H9 (cell line): ENCODE measurements around the gene FLOT2. TPM values are rescaled to one million over a fixed set of nuclear protein-coding genes. Genes with fewer than 3 reads are reported as not detected.

Source experiments
- DNase-seq: peaks from one replicate; pipeline ENCODE4 v3.0.0-alpha.2; 2017
- H2AFZ ChIP-seq: one replicate; pipeline ENCODE4 v1.6.1; 2013; ENCODE audit warnings: mild to moderate bottlenecking, low read length, control low read depth, moderate library complexity
- H2AK5ac ChIP-seq: 2 replicates; pipeline ENCODE4 v1.6.1; 2013; ENCODE audit warnings: low read length, control low read depth, mixed read lengths; ENCODE audit not compliant: insufficient read length
- H2BK120ac ChIP-seq: one replicate; pipeline ENCODE4 v1.6.1; 2013; ENCODE audit warnings: low read depth, mild to moderate bottlenecking, low read length, control low read depth, inconsistent platforms; ENCODE audit not compliant: poor library complexity, severe bottlenecking
- H2BK12ac ChIP-seq: 2 replicates; pipeline ENCODE4 v1.6.1; 2013; ENCODE audit warnings: low read length, control low read depth, mixed read lengths, low read depth; ENCODE audit not compliant: insufficient read length
- H2BK15ac ChIP-seq: 2 replicates; pipeline ENCODE4 v1.6.1; 2013; ENCODE audit warnings: low read depth, low read length, control low read depth
- H2BK20ac ChIP-seq: one replicate; pipeline ENCODE4 v1.6.1; 2013; ENCODE audit warnings: low read depth, mild to moderate bottlenecking, low read length, control low read depth, inconsistent platforms; ENCODE audit not compliant: poor library complexity, severe bottlenecking
- H2BK5ac ChIP-seq: 2 replicates; pipeline ENCODE4 v1.6.1; 2013; ENCODE audit warnings: low read length, control low read depth, mixed read lengths; ENCODE audit not compliant: insufficient read length
- H3K14ac ChIP-seq: 2 replicates; pipeline ENCODE4 v1.6.1; 2013; ENCODE audit warnings: low read length, control low read depth; ENCODE audit not compliant: insufficient read depth
- H3K18ac ChIP-seq: 2 replicates; pipeline ENCODE4 v1.6.1; 2013; ENCODE audit warnings: low read depth, mild to moderate bottlenecking, mixed read lengths, low read length, control low read depth; ENCODE audit not compliant: insufficient read length
- H3K23ac ChIP-seq: 2 replicates; pipeline ENCODE4 v1.6.1; 2013; ENCODE audit warnings: low read length, control low read depth, mixed read lengths, low read depth; ENCODE audit not compliant: insufficient read length
- H3K23me2 ChIP-seq: 2 replicates; pipeline ENCODE4 v1.6.1; 2013; ENCODE audit warnings: low read depth, mild to moderate bottlenecking, mixed read lengths, low read length, control low read depth; ENCODE audit not compliant: insufficient read length, poor library complexity, severe bottlenecking
- H3K27ac ChIP-seq: 2 replicates; pipeline ENCODE4 v1.5.1; 2013; ENCODE audit warnings: low read length, control low read depth, mixed read lengths, low read depth; ENCODE audit not compliant: insufficient read length
- H3K27me3 ChIP-seq: 2 replicates; pipeline ENCODE4 v1.6.1; 2013; ENCODE audit warnings: low read length, control low read depth, inconsistent platforms; ENCODE audit not compliant: insufficient read depth
- H3K4ac ChIP-seq: 2 replicates; pipeline ENCODE4 v1.6.1; 2013; ENCODE audit warnings: low read depth, mild to moderate bottlenecking, control low read depth, inconsistent platforms, low read length, moderate library complexity
- H3K4me1 ChIP-seq: 2 replicates; pipeline ENCODE4 v1.6.1; 2013; ENCODE audit warnings: low read length, control low read depth, inconsistent platforms; ENCODE audit not compliant: insufficient read depth
- H3K4me2 ChIP-seq: 2 replicates; pipeline ENCODE4 v1.6.1; 2013; ENCODE audit warnings: low read length, control low read depth, mixed read lengths; ENCODE audit not compliant: insufficient read length, insufficient read depth
- H3K56ac ChIP-seq: 2 replicates; pipeline ENCODE4 v1.6.1; 2013; ENCODE audit warnings: low read depth, mild to moderate bottlenecking, mixed read lengths, low read length, control low read depth; ENCODE audit not compliant: insufficient read length
- H3K79me1 ChIP-seq: 2 replicates; pipeline ENCODE4 v1.6.1; 2013; ENCODE audit warnings: low read depth, mild to moderate bottlenecking, moderate library complexity, low read length, control low read depth, inconsistent platforms; ENCODE audit not compliant: insufficient read depth, poor library complexity, severe bottlenecking
- H3K79me2 ChIP-seq: 2 replicates; pipeline ENCODE4 v1.6.1; 2013; ENCODE audit warnings: low read length, control low read depth, inconsistent platforms; ENCODE audit not compliant: insufficient read depth
- H3K9ac ChIP-seq: 2 replicates; pipeline ENCODE4 v1.6.1; 2013; ENCODE audit warnings: low read length, control low read depth, mixed read lengths; ENCODE audit not compliant: insufficient read length; ENCODE audit errors: extremely low read depth
- H3K9me3 ChIP-seq: one replicate; pipeline ENCODE4 v1.6.1; 2013; ENCODE audit warnings: low read depth, low read length, inconsistent platforms; ENCODE audit not compliant: control insufficient read depth
- H3T11ph ChIP-seq: one replicate; pipeline ENCODE4 v1.6.1; 2013; ENCODE audit warnings: mild to moderate bottlenecking, low read length, control low read depth, inconsistent platforms
- H4K20me1 ChIP-seq: one replicate; pipeline ENCODE4 v1.6.1; 2013; ENCODE audit not compliant: control insufficient read depth, insufficient read length, insufficient read depth
- H4K5ac ChIP-seq: 2 replicates; pipeline ENCODE4 v1.6.1; 2013; ENCODE audit warnings: low read depth, mild to moderate bottlenecking, mixed read lengths, low read length, control low read depth; ENCODE audit not compliant: insufficient read length
- H4K8ac ChIP-seq: replicated peaks from 2 replicates; pipeline ENCODE4 v1.6.1; 2013; ENCODE audit warnings: low read length, control low read depth, mixed read lengths, low read depth; ENCODE audit not compliant: insufficient read length
- H4K91ac ChIP-seq: 2 replicates; pipeline ENCODE4 v1.6.1; 2013; ENCODE audit warnings: low read depth, mild to moderate bottlenecking, moderate library complexity, mixed read lengths, low read length, control low read depth; ENCODE audit not compliant: insufficient read length
- H3K27ac Mint-ChIP-seq, 3 experiments: 2 replicates in 2 of 3; 3 replicates in 1 of 3; pipeline ENCODE4 v1.8.0; 2020 to 2021; ENCODE audit warnings: mixed read lengths in 3 of 3, mild to moderate bottlenecking in 1 of 3, moderate library complexity in 1 of 3
- H3K27me3 Mint-ChIP-seq: 2 replicates; pipeline ENCODE4 v1.8.0; 2021; ENCODE audit warnings: low read depth, mild to moderate bottlenecking, moderate library complexity, mixed read lengths
- H3K36me3 Mint-ChIP-seq, 3 experiments: 2 replicates in 2 of 3; 3 replicates in 1 of 3; pipeline ENCODE4 v1.8.0; 2020 to 2021; ENCODE audit warnings: low read depth in 3 of 3, mixed read lengths in 3 of 3; ENCODE audit not compliant: insufficient read depth in 1 of 3
- H3K4me1 Mint-ChIP-seq, 2 experiments: 2 replicates each; pipeline ENCODE4 v1.8.0; 2020; ENCODE audit warnings: mixed read lengths in 2 of 2
- H3K4me3 Mint-ChIP-seq, 2 experiments: 2 replicates in 1 of 2; 3 replicates in 1 of 2; pipeline ENCODE4 v1.8.0; 2020 to 2021; ENCODE audit warnings: mild to moderate bottlenecking in 2 of 2, mixed read lengths in 2 of 2, moderate library complexity in 1 of 2
- H3K9me3 Mint-ChIP-seq, 2 experiments: 2 replicates in 1 of 2; 3 replicates in 1 of 2; pipeline ENCODE4 v1.8.0; 2020; ENCODE audit warnings: mild to moderate bottlenecking in 2 of 2, mixed read lengths in 2 of 2, moderate library complexity in 1 of 2
- CTCF ChIP-seq: fragments of 200-600 bp; sonication (generic); conservative IDR thresholded peaks from 3 replicates; pipeline ENCODE4 v1.8.0; 2021; ENCODE audit warnings: antibody characterized with exemption, mild to moderate bottlenecking
- WGBS: extraction: QIAGEN DNeasy Blood & Tissue Kit; methylation state at CpG from one replicate; pipeline ENCODE4 v1.1.7; 2013; ENCODE audit warnings: missing lambda C conversion rate, low lambda C conversion rate, mixed read lengths; ENCODE audit not compliant: insufficient read length; ENCODE audit errors: extremely low coverage; 5-methylcytosine and 5-hydroxymethylcytosine counted together
- total RNA-seq: library from RNA; stranded (reverse); gene quantifications from 2 replicates; pipeline ENCODE4 v1.2.1, GENCODE V29; 2021

Gene FLOT2
- total RNA-seq, 1 experiment from 2014 or later = 173 TPM

- no peak within 1 kb of the TSS for H4K8ac ChIP-seq
- H2BK20ac ChIP-seq = no peak within 1 kb of the TSS
- Mint-ChIP-seq H3K27ac (peak within 1 kb of the TSS; percentile 1 to 46 (median 42); a peak in 4 of 7 replicates), H3K9me3 (peaks cover 0 to 3% of the 10 kb centered on the region in 2 experiments; a peak in 2 of 5 replicates), H3K4me1 (peaks cover 20 to 36% of the 10 kb centered on the region in 2 experiments), H3K36me3 (peaks cover 31 to 55% (median 37%) of the 10 kb centered on the region in 3 experiments), H3K4me3 (peak within 1 kb of the TSS; percentile 76 to 86), H3K27me3 (peaks cover 3% of the 10 kb centered on the region)
- H4K91ac ChIP-seq = no peak within 1 kb of the TSS
- peak within 1 kb of the TSS; percentile 42 for H3K9ac ChIP-seq
- H3K79me1 ChIP-seq = no peaks in the 10 kb centered on the region
- H3K56ac ChIP-seq = no peak within 1 kb of the TSS
- no peak within 1 kb of the TSS for H2BK12ac ChIP-seq
- no peaks in the 10 kb centered on the region for H3K27me3 ChIP-seq
- no peaks in the 10 kb centered on the region for H3K79me2 ChIP-seq
- H4K20me1 ChIP-seq = no peaks in the 10 kb centered on the region
- no peak within 1 kb of the TSS for H2BK15ac ChIP-seq
- no peak within 1 kb of the TSS for H2AK5ac ChIP-seq
- no peak within 1 kb of the TSS for H3T11ph ChIP-seq
- no peak within 1 kb of the TSS for H4K5ac ChIP-seq
- DNase-seq = peak; percentile 98
- H2AFZ ChIP-seq = no peak within 1 kb of the TSS
- no peak within 1 kb of the TSS for H2BK5ac ChIP-seq
- no peak within 1 kb of the TSS for H2BK120ac ChIP-seq
- H3K23me2 ChIP-seq = no peaks in the 10 kb centered on the region
- H3K14ac ChIP-seq = peak within 1 kb of the TSS; percentile 77; the same call in 1 of the 2 replicates
- H3K23ac ChIP-seq = no peak within 1 kb of the TSS
- no CpG with 5 or more reads among the region's 55 CpGs for WGBS
- peak within 1 kb of the TSS; percentile 44 for H3K18ac ChIP-seq
- no peaks in the 10 kb centered on the region for H3K4me1 ChIP-seq
- H3K4ac ChIP-seq = no peak within 1 kb of the TSS
- H3K27ac ChIP-seq = no peak within 1 kb of the TSS
- H3K9me3 ChIP-seq = no peaks in the 10 kb centered on the region
- peak; percentile 99 for TF ChIP-seq CTCF
- H3K4me2 ChIP-seq = peak within 1 kb of the TSS; percentile 50
These were observed 5.4 kb upstream of the FLOT2 start, which contains the start of gene DHRS13 for GRCh38 chr17:28902819-28903545. Gene DHRS13 (minus strand): TSS chr17:28903079. CDS start chr17:28902944, 135 bp downstream.
